Right lung (tissue), 5 donors: ENCODE data around the gene CLASP1. TPM values are rescaled to one million over a fixed set of nuclear protein-coding genes. Genes with fewer than 3 reads are reported as not detected.

Experiments used
- DNase-seq, 2 donors: peaks; one replicate each; pipeline ENCODE4 v3.0.0-alpha.2; 2013
- polyA plus RNA-seq, 5 donors: library from polyadenylated mRNA; unstranded; fragments of 120-200 nt; gene quantifications; one replicate each; pipeline versions ENCODE4 v1.2.1 to v1.2.3, GENCODE V29; 2013; ENCODE audit warnings: inconsistent platforms in 1 of 5, low replicate concordance in 1 of 5; ENCODE audit not compliant: insufficient read length in 5 of 5, insufficient read depth in 1 of 5

CLASP1 gene
- polyA plus RNA-seq, 5 donors = 34.5 to 47.6 (median 47.2) TPM

- DNase-seq = no peak
Measured at GRCh38 chr2:121547646-121548045, 101.6 kb downstream of the CLASP1 start.

GRCh38 chr2:121545913-121546312 is 103.3 kb downstream of the CLASP1 start:
- DNase-seq = no peak

GRCh38 chr2:121545257-121545656 is 104.0 kb downstream of the CLASP1 start:
- DNase-seq = no peak

- no peak for DNase-seq
Measured at GRCh38 chr2:121541495-121541894, 107.8 kb downstream of the CLASP1 start.

- DNase-seq = no peak
Measured at GRCh38 chr2:121539750-121540469, 109.4 kb downstream of the CLASP1 start.

GRCh38 chr2:121536850-121537557 is 112.3 kb downstream of the CLASP1 start:
- no peak for DNase-seq

- no peak for DNase-seq
Measured at GRCh38 chr2:121536347-121536746, 112.9 kb downstream of the CLASP1 start.

- DNase-seq = no peak
Measured at GRCh38 chr2:121534007-121534406, 115.3 kb downstream of the CLASP1 start.

- DNase-seq = no peak
Measured at GRCh38 chr2:121532894-121533293, 116.4 kb downstream of the CLASP1 start.

GRCh38 chr2:121532347-121532766 is 116.9 kb downstream of the CLASP1 start:
- DNase-seq = no peak

- peak; percentile 89 to 90 for DNase-seq
Measured at GRCh38 chr2:121530212-121530705, 119.0 kb downstream of the CLASP1 start.

- peak; percentile 81 to 83 for DNase-seq
Measured at GRCh38 chr2:121529439-121530211, 119.6 kb downstream of the CLASP1 start.

GRCh38 chr2:121527009-121527682 is 122.1 kb downstream of the CLASP1 start:
- no peak for DNase-seq

GRCh38 chr2:121524685-121525425 is 124.4 kb downstream of the CLASP1 start:
- DNase-seq = no peak

- DNase-seq = no peak
Measured at GRCh38 chr2:121521359-121521758, 127.9 kb downstream of the CLASP1 start.

GRCh38 chr2:121520641-121520994 is 128.6 kb downstream of the CLASP1 start:
- DNase-seq = no peak

- DNase-seq = no peak
Measured at GRCh38 chr2:121519732-121520640, 129.3 kb downstream of the CLASP1 start.

- DNase-seq = no peak
Measured at GRCh38 chr2:121519153-121519552, 130.1 kb downstream of the CLASP1 start.

GRCh38 chr2:121513597-121514333 is 135.5 kb downstream of the CLASP1 start:
- DNase-seq = no peak
